Duodenal mucosa (tissue), 2 donors: Measurements from ENCODE around the gene CDC25B.

Experiments
- H3K27ac ChIP-seq: one replicate; pipeline ENCODE4 v1.7.0; 2013; ENCODE audit warnings: low read depth, low read length
- H3K27me3 ChIP-seq, 2 donors: one replicate each; pipeline ENCODE4 v1.7.0; 2013; ENCODE audit warnings: low read length in 2 of 2, control low read depth in 1 of 2; ENCODE audit not compliant: insufficient read depth in 2 of 2, control insufficient read depth in 1 of 2
- H3K36me3 ChIP-seq, 2 donors: one replicate each; pipeline ENCODE4 v1.7.0; 2013; ENCODE audit warnings: low read length in 2 of 2, control low read depth in 1 of 2; ENCODE audit not compliant: insufficient read depth in 2 of 2, control insufficient read depth in 1 of 2
- H3K4me1 ChIP-seq, 2 donors: one replicate each; pipeline ENCODE4 v1.7.0; 2013; ENCODE audit warnings: low read length in 2 of 2, control low read depth in 1 of 2; ENCODE audit not compliant: insufficient read depth in 2 of 2, control insufficient read depth in 1 of 2
- H3K4me3 ChIP-seq, 2 donors: one replicate each; pipeline ENCODE4 v1.7.0; 2013; ENCODE audit warnings: low read length in 2 of 2, low read depth in 1 of 2
- H3K9ac ChIP-seq, 2 donors: one replicate each; pipeline ENCODE4 v1.7.0; 2013; ENCODE audit warnings: low read length in 2 of 2, low read depth in 1 of 2
- H3K9me3 ChIP-seq, 2 donors: one replicate each; pipeline ENCODE4 v1.7.0; 2013; ENCODE audit warnings: low read length in 2 of 2, control low read depth in 1 of 2; ENCODE audit not compliant: control insufficient read depth in 1 of 2

The CDC25B gene

GRCh38 chr20:3763671-3764601, 32.2 kb upstream of the CDC25B start:
- Histone ChIP-seq H3K4me3 (no peak overlapping the region), H3K4me1 (peaks cover 34 to 40% of the 10 kb centered on the region in 2 donors), H3K9ac (peak overlapping the region in 1 of 2 donors; percentile 43), H3K36me3 (peaks cover 0 to 9% of the 10 kb centered on the region in 2 donors), H3K9me3 (no peaks in the 10 kb centered on the region), H3K27ac (no peak overlapping the region), H3K27me3 (no peaks in the 10 kb centered on the region)

DNA sequence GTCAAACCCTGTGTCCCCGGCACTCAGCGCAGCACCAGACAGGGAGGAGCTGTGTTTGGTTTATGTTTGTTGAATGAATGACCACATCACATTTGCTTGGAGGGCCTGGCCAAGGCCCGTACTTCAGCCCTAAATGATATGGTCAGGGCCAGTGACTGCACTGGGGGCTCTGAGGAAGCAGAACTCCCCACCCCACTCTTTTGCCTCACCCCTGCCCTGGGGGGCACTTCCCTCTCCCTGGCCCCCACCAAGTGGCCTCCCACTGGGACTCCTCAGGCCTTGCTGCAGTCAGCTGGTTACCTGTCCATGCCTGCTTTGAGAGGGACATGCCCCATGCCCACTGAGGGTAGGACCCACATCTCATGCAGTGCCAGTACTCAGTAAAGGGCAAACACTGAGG, 31.5 kb upstream of the CDC25B start:
- Histone ChIP-seq H3K36me3 (peaks cover 0 to 7% of the 10 kb centered on the region in 2 donors), H3K9me3 (no peaks in the 10 kb centered on the region), H3K4me1 (peaks cover 36 to 42% of the 10 kb centered on the region in 2 donors), H3K27ac (no peak overlapping the region), H3K27me3 (no peaks in the 10 kb centered on the region), H3K9ac (peak overlapping the region in 1 of 2 donors; percentile 25), H3K4me3 (no peak overlapping the region)

GRCh38 chr20:3765171-3765882, 30.8 kb upstream of the CDC25B start:
- Histone ChIP-seq H3K4me3 (no peak overlapping the region), H3K4me1 (peaks cover 36 to 42% of the 10 kb centered on the region in 2 donors), H3K36me3 (peaks cover 0 to 4% of the 10 kb centered on the region in 2 donors), H3K27me3 (no peaks in the 10 kb centered on the region), H3K9ac (no peak overlapping the region), H3K9me3 (no peaks in the 10 kb centered on the region), H3K27ac (peak overlapping the region; percentile 20)

GRCh38 chr20:3766422-3767109, 29.5 kb upstream of the CDC25B start:
- no peak overlapping the region for H3K27ac ChIP-seq
- no peaks in the 10 kb centered on the region for H3K27me3 ChIP-seq
- peak overlapping the region; percentile 82 to 83 for H3K4me3 ChIP-seq
- H3K9me3 ChIP-seq, result no peaks in the 10 kb centered on the region
- H3K36me3 ChIP-seq, result peaks cover 0 to 3% of the 10 kb centered on the region in 2 donors
- peak overlapping the region; percentile 45 to 49 for H3K9ac ChIP-seq
- H3K4me1 ChIP-seq, result peaks cover 36 to 42% of the 10 kb centered on the region in 2 donors

DNA sequence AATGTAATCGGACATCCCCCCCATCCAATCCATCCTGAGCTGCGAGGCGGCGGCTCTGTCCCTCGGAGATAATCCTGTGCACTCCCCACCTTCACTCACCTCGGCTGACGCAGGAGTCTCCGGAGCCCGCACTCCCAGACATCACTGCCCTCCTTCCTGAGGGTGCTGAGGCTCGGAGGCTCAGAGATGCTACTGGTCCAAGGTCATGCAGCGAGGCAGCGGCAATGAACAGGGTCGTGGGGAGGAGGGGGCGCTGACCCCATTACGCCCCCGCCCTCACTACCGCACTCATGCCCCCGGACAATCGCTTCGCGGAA, 29.0 kb upstream of the CDC25B start:
- peak overlapping the region; percentile 82 to 83 for H3K4me3 ChIP-seq
- no peaks in the 10 kb centered on the region for H3K9me3 ChIP-seq
- H3K27ac ChIP-seq, result no peak overlapping the region
- no peaks in the 10 kb centered on the region for H3K36me3 ChIP-seq
- H3K9ac ChIP-seq, result peak overlapping the region; percentile 45 to 49
- no peaks in the 10 kb centered on the region for H3K27me3 ChIP-seq
- peaks cover 36 to 42% of the 10 kb centered on the region in 2 donors for H3K4me1 ChIP-seq

DNA sequence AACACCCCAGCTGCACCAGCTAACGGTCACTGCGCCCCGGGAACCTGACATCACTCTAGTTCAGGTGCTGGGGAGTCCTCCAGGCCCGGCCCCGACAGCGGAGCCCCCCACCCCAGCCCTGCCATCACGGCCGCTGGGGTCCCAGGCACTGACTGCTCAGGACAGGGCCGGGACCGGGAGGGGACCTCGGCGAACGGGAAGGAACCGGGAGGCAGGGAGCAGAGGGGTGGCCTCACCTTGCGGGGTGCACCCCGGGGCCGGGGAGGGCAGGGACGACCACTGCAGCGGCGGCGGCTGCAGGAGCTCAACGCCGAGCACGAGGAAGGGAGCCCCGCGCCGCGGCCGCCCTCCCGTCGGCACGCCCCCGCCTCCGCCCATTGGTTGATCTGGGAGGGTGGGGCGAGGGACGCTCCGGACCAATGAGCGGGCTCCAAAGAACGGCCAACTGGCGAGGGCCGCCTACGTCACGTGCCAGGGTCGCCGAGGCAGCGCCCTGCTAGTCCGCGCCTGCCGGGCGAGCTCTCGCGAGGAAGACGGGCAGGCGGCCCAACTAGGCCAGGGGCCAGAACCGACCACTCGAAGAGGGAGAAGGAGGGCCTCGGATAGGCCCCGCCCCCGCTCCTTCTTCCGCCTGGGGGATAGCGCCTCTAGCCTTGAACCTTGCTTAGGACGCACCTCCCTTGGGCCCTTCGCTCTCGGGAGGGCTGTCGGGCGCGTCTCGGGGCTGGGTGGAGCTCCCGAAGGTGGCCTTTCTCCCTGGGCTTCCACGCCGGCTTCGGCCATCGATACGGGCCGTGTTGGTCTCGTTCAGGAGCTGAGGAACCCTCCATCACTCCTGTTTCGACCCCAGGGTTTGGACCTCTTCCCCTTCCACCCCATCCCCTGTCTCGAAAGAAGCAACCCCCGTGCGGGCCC, 28.4 kb upstream of the CDC25B start, which contains the start of gene ADISSP:
ADISSP (minus strand) TSS at position 327 of the 915 bp plus-strand sequence. CDS start 7,653 bp downstream, outside the sequence.
- H3K27ac ChIP-seq, result peak within 1 kb of the TSS; percentile 86
- H3K27me3 ChIP-seq, result no peaks in the 10 kb centered on the region
- H3K4me3 ChIP-seq, result peak within 1 kb of the TSS; percentile 83 to 89
- peak within 1 kb of the TSS; percentile 81 to 87 for H3K9ac ChIP-seq
- H3K36me3 ChIP-seq, result no peaks in the 10 kb centered on the region
- no peaks in the 10 kb centered on the region for H3K9me3 ChIP-seq
- peaks cover 36 to 42% of the 10 kb centered on the region in 2 donors for H3K4me1 ChIP-seq

- Histone ChIP-seq H3K27ac (peak overlapping the region; percentile 86), H3K9ac (peak overlapping the region; percentile 81 to 87), H3K36me3 (no peaks in the 10 kb centered on the region), H3K4me1 (peaks cover 34 to 41% of the 10 kb centered on the region in 2 donors), H3K27me3 (no peaks in the 10 kb centered on the region), H3K9me3 (no peaks in the 10 kb centered on the region), H3K4me3 (peak overlapping the region; percentile 83 to 89)
Measured at GRCh38 chr20:3768342-3769130, 27.6 kb upstream of the CDC25B start.

DNA sequence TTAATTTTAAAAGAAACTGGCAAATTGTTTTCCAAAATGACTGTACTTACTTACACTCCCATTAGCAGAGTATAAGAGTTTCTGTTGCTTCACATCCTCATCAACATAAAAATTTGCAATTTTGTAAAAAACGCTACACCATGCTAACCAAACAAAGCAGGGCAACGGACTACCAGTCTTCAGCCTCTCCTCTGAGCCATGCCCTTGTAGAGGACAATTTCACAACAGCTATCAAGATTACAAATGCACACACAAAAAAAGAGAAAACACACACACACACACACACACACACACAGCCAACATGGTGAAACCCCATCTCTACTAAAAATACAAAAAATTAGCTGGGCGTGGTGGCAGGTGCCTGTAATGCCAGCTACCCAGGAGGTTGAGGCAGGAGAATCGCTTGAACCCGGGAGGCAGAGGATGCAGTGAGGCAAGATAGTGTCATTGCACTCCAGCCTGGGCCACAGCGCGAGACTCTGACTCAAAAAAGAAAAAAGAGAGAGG, 24.5 kb upstream of the CDC25B start:
- Histone ChIP-seq H3K27me3 (no peaks in the 10 kb centered on the region), H3K4me1 (peaks cover 11 to 18% of the 10 kb centered on the region in 2 donors)

More for the DNA sequence above, 24.5 kb upstream of the CDC25B start:
- Histone ChIP-seq H3K9me3 (no peaks in the 10 kb centered on the region), H3K27ac (no peak overlapping the region), H3K36me3 (no peaks in the 10 kb centered on the region), H3K4me3 (no peak overlapping the region), H3K9ac (no peak overlapping the region)
